Prostate gland (tissue), 2 donors: ENCODE data around the gene TOP2B.

ENCODE experiments used
- POLR2A ChIP-seq: fragments of 450-650 bp; IDR thresholded peaks from one replicate; pipeline ENCODE4 v1.6.1; 2016; ENCODE audit warnings: antibody characterized with exemption, mild to moderate bottlenecking
- POLR2AphosphoS5 ChIP-seq: sonication (generic); formaldehyde crosslinking; IDR thresholded peaks from one replicate; pipeline ENCODE4 v1.6.1; 2017; ENCODE audit warnings: antibody characterized with exemption
- TF ChIP-seq, protein P1 (sequence below), 4 experiments: fragments of 200-600 bp in 2 of 4; fragments of 450-650 bp in 2 of 4; sonication (generic) in 2 of 4; IDR thresholded peaks; 1 replicate in 3 of 4; 2 replicates in 1 of 4; pipeline ENCODE4 v1.5.1; 2016 to 2019; ENCODE audit warnings: antibody characterized with exemption in 4 of 4, mild to moderate bottlenecking in 2 of 4, moderate library complexity in 2 of 4

DNA sequence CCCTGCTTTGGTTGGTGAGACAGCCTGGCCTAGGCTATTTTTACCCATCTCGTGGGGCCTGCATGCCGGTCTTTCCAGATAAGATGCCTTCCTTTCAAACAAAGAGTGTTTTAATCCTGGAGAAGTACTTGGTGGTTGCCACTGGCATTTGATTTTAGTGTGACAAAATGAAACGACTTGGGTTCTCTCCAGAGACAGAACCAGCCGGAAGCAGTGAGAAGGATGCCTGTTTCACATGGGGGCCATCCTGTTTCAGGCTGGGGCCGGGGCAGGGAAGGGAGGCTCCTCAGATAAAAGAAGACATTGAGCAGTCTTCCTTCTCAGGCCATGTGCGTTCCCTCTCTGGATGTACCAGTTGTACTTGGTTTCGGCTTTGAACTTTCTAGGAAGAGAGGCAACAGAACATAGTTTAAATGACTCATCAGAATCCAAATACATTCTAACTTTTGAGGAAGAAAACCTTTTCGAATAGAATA lies 74.9 kb downstream of the TOP2B start:
- TF ChIP-seq, protein P1, sequence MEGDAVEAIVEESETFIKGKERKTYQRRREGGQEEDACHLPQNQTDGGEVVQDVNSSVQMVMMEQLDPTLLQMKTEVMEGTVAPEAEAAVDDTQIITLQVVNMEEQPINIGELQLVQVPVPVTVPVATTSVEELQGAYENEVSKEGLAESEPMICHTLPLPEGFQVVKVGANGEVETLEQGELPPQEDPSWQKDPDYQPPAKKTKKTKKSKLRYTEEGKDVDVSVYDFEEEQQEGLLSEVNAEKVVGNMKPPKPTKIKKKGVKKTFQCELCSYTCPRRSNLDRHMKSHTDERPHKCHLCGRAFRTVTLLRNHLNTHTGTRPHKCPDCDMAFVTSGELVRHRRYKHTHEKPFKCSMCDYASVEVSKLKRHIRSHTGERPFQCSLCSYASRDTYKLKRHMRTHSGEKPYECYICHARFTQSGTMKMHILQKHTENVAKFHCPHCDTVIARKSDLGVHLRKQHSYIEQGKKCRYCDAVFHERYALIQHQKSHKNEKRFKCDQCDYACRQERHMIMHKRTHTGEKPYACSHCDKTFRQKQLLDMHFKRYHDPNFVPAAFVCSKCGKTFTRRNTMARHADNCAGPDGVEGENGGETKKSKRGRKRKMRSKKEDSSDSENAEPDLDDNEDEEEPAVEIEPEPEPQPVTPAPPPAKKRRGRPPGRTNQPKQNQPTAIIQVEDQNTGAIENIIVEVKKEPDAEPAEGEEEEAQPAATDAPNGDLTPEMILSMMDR (IDR thresholded peaks at IDR 0.05): no peak
- TF ChIP-seq POLR2A (no peak), POLR2AphosphoS5 (no peak)
